NCI-H774 (cell line): ENCODE results near the gene SIPA1L2.

Source experiments
- DNase-seq: peaks from one replicate; lab custom pipeline; 2025; lab: John Stamatoyannopoulos, UW

The SIPA1L2 gene

GRCh38 chr1:232589111-232589811 lies 40.7 kb downstream of the SIPA1L2 start:
- DNase-seq: no peak

GRCh38 chr1:232587141-232588008 lies 42.6 kb downstream of the SIPA1L2 start:
- no peak for DNase-seq

GRCh38 chr1:232586679-232587078 lies 43.3 kb downstream of the SIPA1L2 start:
- DNase-seq: peak; percentile 85

GRCh38 chr1:232585486-232585885 lies 44.4 kb downstream of the SIPA1L2 start:
- no peak for DNase-seq

GRCh38 chr1:232581932-232582331 lies 48.0 kb downstream of the SIPA1L2 start:
- DNase-seq: no peak
